ENCODE results near the gene PDZD7. TPM values are rescaled to one million over a fixed set of nuclear protein-coding genes. Genes with fewer than 3 reads are reported as not detected.

PDZD7 gene
- total RNA-seq, 2 donors from 2014 or later, result 0.19 to 0.42 TPM

- no peaks in the 10 kb centered on the region for H3K4me1 ChIP-seq
- TF ChIP-seq CTCF (IDR thresholded peaks at IDR 0.05), result no peak
- intact Hi-C loops (cut with DNase I), result no loop called here
Measured at GRCh38 chr10:101014966-101015581, 15.9 kb downstream of the PDZD7 start.

GRCh38 chr10:101014230-101014884 is 16.6 kb downstream of the PDZD7 start:
- intact Hi-C loops (cut with DNase I), result no loop called here
- Histone ChIP-seq H3K4me1 (no peaks in the 10 kb centered on the region), H3K27me3 (peaks cover 5% of the 10 kb centered on the region), H3K36me3 (no peaks in the 10 kb centered on the region), H3K27ac (no peak overlapping the region), H3K9ac (ENCODE audit: low read depth in 2 of 2, low read length in 2 of 2) (no peak overlapping the region), H3K9me3 (no peaks in the 10 kb centered on the region), H3K4me3 (no peak overlapping the region)
- peak; percentile 89 for DNase-seq
- TF ChIP-seq CTCF (IDR thresholded peaks at IDR 0.05), result peak; percentile 83

More at GRCh38 chr10:101014966-101015581, 15.9 kb downstream of the PDZD7 start:
- no peak overlapping the region for H3K9ac ChIP-seq (ENCODE audit: low read depth in 2 of 2, low read length in 2 of 2)
- H3K9me3 ChIP-seq, result no peaks in the 10 kb centered on the region
- H3K36me3 ChIP-seq, result no peaks in the 10 kb centered on the region
- no peak overlapping the region for H3K27ac ChIP-seq
- H3K27me3 ChIP-seq, result peaks cover 5% of the 10 kb centered on the region
- DNase-seq, result no peak
- no peak overlapping the region for H3K4me3 ChIP-seq

- Histone ChIP-seq H3K9ac (ENCODE audit: low read depth in 2 of 2, low read length in 2 of 2) (no peak overlapping the region), H3K9me3 (no peaks in the 10 kb centered on the region), H3K27me3 (no peaks in the 10 kb centered on the region), H3K36me3 (no peaks in the 10 kb centered on the region), H3K4me1 (no peaks in the 10 kb centered on the region), H3K4me3 (no peak overlapping the region), H3K27ac (peak overlapping the region; percentile 11)
- intact Hi-C loops (cut with DNase I), result no loop called here
- DNase-seq, result no peak
- no peak for TF ChIP-seq CTCF (IDR thresholded peaks at IDR 0.05)
Measured at GRCh38 chr10:101013365-101013825, 17.5 kb downstream of the PDZD7 start.

GRCh38 chr10:101012525-101013364 is 18.2 kb downstream of the PDZD7 start:
- intact Hi-C loops (cut with DNase I), result no loop called here
- H3K27ac ChIP-seq, result peak overlapping the region; percentile 11
- H3K4me3 ChIP-seq, result no peak overlapping the region

More at GRCh38 chr10:101012525-101013364, 18.2 kb downstream of the PDZD7 start:
- no peak overlapping the region for H3K9ac ChIP-seq (ENCODE audit: low read depth in 2 of 2, low read length in 2 of 2)
- peak; percentile 78 for TF ChIP-seq CTCF (IDR thresholded peaks at IDR 0.05)
- no peaks in the 10 kb centered on the region for H3K27me3 ChIP-seq
- DNase-seq, result peak; percentile 92
- H3K36me3 ChIP-seq, result no peaks in the 10 kb centered on the region
- no peaks in the 10 kb centered on the region for H3K9me3 ChIP-seq
- H3K4me1 ChIP-seq, result no peaks in the 10 kb centered on the region
